HepG2 (cell line): ENCODE data around the gene C16orf78. TPM values are rescaled to one million over a fixed set of nuclear protein-coding genes. Genes with fewer than 3 reads are reported as not detected.

Experiments used
- ATAC-seq: fragments of 200-7000 bp; cut with Tn5 transposase; 3 replicates; pipeline ENCODE4 v1.9.1; 2020; ENCODE audit warnings: mild to moderate bottlenecking, moderate library complexity
- Bru-seq: library from RNA; stranded (reverse); fragments of 400-500 nt; gene quantifications from one replicate; lab custom pipeline; 2021; lab: Mats Ljungman, UMichigan
- BruChase-seq, 2 experiments: library from RNA; stranded (reverse); fragments of 400-500 nt; gene quantifications; one replicate each; lab custom pipeline; 2021; lab: Mats Ljungman, UMichigan
- BruUV-seq: library from RNA; stranded (reverse); fragments of 400-500 nt; replicated peaks from 2 replicates; lab custom pipeline; 2021; lab: Mats Ljungman, UMichigan
- CTCF ChIA-PET: fragments of 300-600 bp; formaldehyde crosslinking; extraction: SDS; loops from one replicate; lab custom pipeline; 2021; ENCODE audit warnings: low total read pairs, inconsistent platforms, low intra/inter-chr PET ratio; lab: Yijun Ruan, JAX
- POLR2A ChIA-PET: fragments of 350-600 bp; sonication (Branson Sonifier 250); formaldehyde crosslinking; loops from one replicate; lab custom pipeline; 2020; ENCODE audit warnings: antibody characterized with exemption, inconsistent platforms; lab: Yijun Ruan, JAX
- DNase-seq: peaks from one replicate; pipeline ENCODE4 v3.0.0-alpha.2; 2015; ENCODE audit warnings: low spot score
- FAIRE-seq: peaks from 3 replicates; lab custom pipeline; 2011; peaks lifted over from hg19 to GRCh38; lab: Jason Lieb, UNC
- H2AFZ ChIP-seq: one replicate; pipeline ENCODE4 v1.6.1; 2011; ENCODE audit warnings: low read length, inconsistent platforms
- H3K27ac ChIP-seq: fragments of 300-600 bp; 3 replicates; pipeline ENCODE4 v1.8.0; 2011; ENCODE audit warnings: mixed run types, mild to moderate bottlenecking, mixed read lengths, low read length, inconsistent platforms; ENCODE audit not compliant: insufficient read depth; ENCODE audit errors: extremely low read length
- H3K27me3 ChIP-seq, 2 experiments: fragments of 200-600 bp in 1 of 2; 2 replicates in 1 of 2; 3 replicates in 1 of 2; pipeline versions ENCODE4 v1.6.0 to v1.8.0; 2011; ENCODE audit warnings: low read length in 2 of 2, mild to moderate bottlenecking in 2 of 2, moderate library complexity in 2 of 2, inconsistent platforms in 1 of 2; ENCODE audit not compliant: insufficient read depth in 2 of 2, control insufficient read depth in 1 of 2
- H3K36me3 ChIP-seq, 2 experiments: fragments of 200-600 bp in 1 of 2; replicated peaks in 1 of 2; 2 replicates in 1 of 2; 3 replicates in 1 of 2; pipeline versions ENCODE4 v1.5.1 to v1.8.0; 2011; ENCODE audit warnings: low read length in 2 of 2, inconsistent platforms in 1 of 2; ENCODE audit not compliant: insufficient read depth in 2 of 2, control insufficient read depth in 1 of 2
- H3K4me1 ChIP-seq: 2 replicates; pipeline ENCODE4 v1.5.1; 2012; ENCODE audit warnings: low read length, inconsistent platforms; ENCODE audit not compliant: insufficient read depth
- H3K4me2 ChIP-seq: 2 replicates; pipeline ENCODE4 v1.6.0; 2011; ENCODE audit warnings: low read depth, low read length, inconsistent platforms
- H3K4me3 ChIP-seq, 3 experiments: fragments of 200-600 bp in 1 of 3; sonication (generic), shearing (Covaris generic) in 1 of 3; replicated peaks in 1 of 3; 2 replicates each; pipeline ENCODE4 v1.5.1; 2011 to 2016; ENCODE audit warnings: low read length in 3 of 3, inconsistent platforms in 2 of 3, low read depth in 2 of 3, mild to moderate bottlenecking in 2 of 3, control low read depth in 1 of 3, mixed read lengths in 1 of 3; ENCODE audit not compliant: insufficient read depth in 1 of 3
- H3K79me2 ChIP-seq: one replicate; pipeline ENCODE4 v1.6.1; 2011; ENCODE audit warnings: low read length, inconsistent platforms; ENCODE audit not compliant: insufficient read depth
- H3K9ac ChIP-seq: 2 replicates; pipeline ENCODE4 v1.6.0; 2011; ENCODE audit warnings: mild to moderate bottlenecking, low read depth, low read length, inconsistent platforms; ENCODE audit not compliant: insufficient read depth
- H3K9me3 ChIP-seq: 2 replicates; pipeline ENCODE4 v1.5.1; 2012; ENCODE audit warnings: mild to moderate bottlenecking, low read length
- H4K20me1 ChIP-seq: 2 replicates; pipeline ENCODE4 v1.6.0; 2011; ENCODE audit warnings: inconsistent platforms, mild to moderate bottlenecking, low read length, moderate library complexity; ENCODE audit not compliant: insufficient read depth
- KLF16 ChIP-seq, 2 experiments: sonication (generic) in 1 of 2; formaldehyde crosslinking in 1 of 2; IDR thresholded peaks; 2 replicates each; pipeline versions ENCODE4 v1.6.1 to v1.8.0; 2016 to 2023; ENCODE audit warnings: missing genetic modification reagents in 2 of 2, missing compliant biosample characterization in 1 of 2
- MAFK ChIP-seq, 2 experiments: IDR thresholded peaks in 1 of 2; conservative IDR thresholded peaks in 1 of 2; 2 replicates each; pipeline ENCODE4 v1.6.1; 2011; ENCODE audit warnings: improper control_type of control experiment in 2 of 2, low read length in 2 of 2
- TBL1XR1 ChIP-seq: fragments of 150-350 bp; IDR thresholded peaks from 2 replicates; pipeline ENCODE4 v1.6.1; 2014; ENCODE audit warnings: borderline replicate concordance, low read length; ENCODE audit not compliant: partially characterized antibody
- WIZ ChIP-seq: sonication (generic); formaldehyde crosslinking; IDR thresholded peaks from 2 replicates; pipeline ENCODE4 v1.5.1; 2020; ENCODE audit warnings: mild to moderate bottlenecking, missing genetic modification reagents
- ZNF207 ChIP-seq: fragments of 450-650 bp; IDR thresholded peaks from 2 replicates; pipeline ENCODE4 v1.6.1; 2016; ENCODE audit warnings: antibody characterized with exemption, borderline replicate concordance
- ZNF264 ChIP-seq: sonication (generic); formaldehyde crosslinking; IDR thresholded peaks from 2 replicates; pipeline ENCODE4 v1.4.0; 2020; ENCODE audit warnings: missing genetic modification reagents
- ZNF33B ChIP-seq: sonication (generic); formaldehyde crosslinking; IDR thresholded peaks from 2 replicates; pipeline ENCODE4 v1.5.1; 2020; ENCODE audit warnings: mild to moderate bottlenecking, missing genetic modification reagents
- WGBS: methylation state at CpG from one replicate; pipeline ENCODE4 v1.1.6; 2017; ENCODE audit warnings: low lambda C conversion rate; 5-methylcytosine and 5-hydroxymethylcytosine counted together
- in situ Hi-C: cut with HindIII; loops from 2 replicates; pipeline ENCODE4 v1.10.0; 2017; ENCODE audit warnings: low pct_unique_long_range_greater_than_20kb; ENCODE audit not compliant: extremely low pct_ligation_motif_present
- intact Hi-C: fragments of 100-400 bp; cut with micrococcal nuclease; formaldehyde crosslinking; loops from one replicate; pipeline ENCODE4 v1.10.0; 2022; ENCODE audit not compliant: unreplicated experiment
- long read RNA-seq, 2 experiments: library from RNA in 1 of 2; library from polyadenylated mRNA in 1 of 2; stranded (forward) in 1 of 2; unstranded in 1 of 2; transcript quantifications; one replicate each; pipeline ENCODE4 v2.0.0, GENCODE V29; 2019 to 2022
- polyA minus RNA-seq, 3 experiments: library from RNA; depleted of rRNA, polyadenylated mRNA; stranded (reverse); fragments of >200 nt; gene quantifications; 2 replicates each; pipeline ENCODE4 v1.2.3, GENCODE V29; 2011; ENCODE audit warnings: low replicate concordance in 1 of 3
- polyA plus RNA-seq, 8 experiments: library from polyadenylated mRNA; depleted of rRNA in 3 of 8; stranded (reverse) in 7 of 8; unstranded in 1 of 8; fragments of >200 nt; fragmentation: Illumina TruSeq in 4 of 8; extraction: Trizol in 4 of 8; gene quantifications; 2 replicates each; pipeline versions ENCODE4 v1.2.1 to v1.2.3, GENCODE V29; 2011 to 2016; ENCODE audit warnings: low read depth in 4 of 8, missing spikeins in 1 of 8, mixed read lengths in 1 of 8; ENCODE audit not compliant: insufficient read depth in 1 of 8
- total RNA-seq, 5 experiments: library from RNA; depleted of rRNA; stranded (reverse); fragments of >200 nt; fragmentation: Illumina TruSeq; extraction: Trizol; gene quantifications; 2 replicates each; pipeline ENCODE4 v1.2.3, GENCODE V29; 2016; ENCODE audit warnings: low read depth in 1 of 5
- TF ChIP-seq, protein P1 (sequence below): IDR thresholded peaks from 2 replicates; pipeline ENCODE4 v1.6.1; 2016; ENCODE audit warnings: missing biosample characterization, missing genetic modification reagents, low read depth
- TF ChIP-seq, protein P2 (sequence below): sonication (generic); formaldehyde crosslinking; IDR thresholded peaks from 2 replicates; pipeline ENCODE4 v1.5.0; 2020; ENCODE audit warnings: mild to moderate bottlenecking, missing genetic modification reagents, borderline replicate concordance
- TF ChIP-seq, protein P3 (sequence below): sonication (generic); formaldehyde crosslinking; IDR thresholded peaks from 2 replicates; pipeline ENCODE4 v1.8.0; 2022; ENCODE audit warnings: mild to moderate bottlenecking, missing genetic modification reagents; ENCODE audit not compliant: insufficient replicate concordance

C16orf78 gene, protein sequence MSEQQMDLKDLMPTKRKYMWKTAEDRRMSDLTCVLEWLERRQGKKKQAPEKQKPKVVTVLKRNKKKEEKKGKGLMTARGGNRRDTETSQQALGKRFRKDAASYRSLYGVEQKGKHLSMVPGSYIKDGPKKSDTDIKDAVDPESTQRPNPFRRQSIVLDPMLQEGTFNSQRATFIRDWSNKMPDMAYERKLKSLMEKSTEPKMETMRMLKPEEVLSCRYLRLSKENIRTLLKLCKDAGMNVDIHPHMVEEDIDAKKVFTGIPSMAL
- total RNA-seq (2016; rRNA removed; fragmentation: Illumina TruSeq; extraction: Trizol) (not detected in 2 replicates), polyA plus RNA-seq (2011; rRNA removed) (not detected in 2 replicates), polyA minus RNA-seq (2011; rRNA and poly(A)+ RNA removed; ENCODE audit: low replicate concordance) (not detected in 2 replicates), Bru-seq, nascent RNA (not detected), BruChase-seq, experiment 1, labeled RNA remaining after a 6-hour chase (not detected), BruChase-seq, experiment 2, labeled RNA remaining after a 2-hour chase (percentile 4 among the genes with signal in this experiment)
- not detected in 2 replicates for total RNA-seq (2016; cell fraction: cytosol; rRNA removed; fragmentation: Illumina TruSeq; extraction: Trizol; ENCODE audit: low read depth)
- not detected in 2 replicates for total RNA-seq (2016; cell fraction: insoluble cytoplasmic fraction; rRNA removed; fragmentation: Illumina TruSeq; extraction: Trizol)
- not detected in 2 replicates for total RNA-seq (2016; cell fraction: membrane; rRNA removed; fragmentation: Illumina TruSeq; extraction: Trizol)
- not detected in 2 replicates for total RNA-seq (2016; cell fraction: nucleus; rRNA removed; fragmentation: Illumina TruSeq; extraction: Trizol)
- polyA plus RNA-seq (2011; cell fraction: cytosol; rRNA removed) = not detected in 2 replicates
- polyA plus RNA-seq (2011; cell fraction: nucleus; rRNA removed) = not detected in 2 replicates
- not detected in 2 replicates for polyA plus RNA-seq (2012)
- not detected in 2 replicates for polyA plus RNA-seq (2016; cell fraction: cytosol; fragmentation: Illumina TruSeq; extraction: Trizol; ENCODE audit: low read depth)
- polyA plus RNA-seq (2016; cell fraction: insoluble cytoplasmic fraction; fragmentation: Illumina TruSeq; extraction: Trizol; ENCODE audit: low read depth) = not detected in 2 replicates
- polyA plus RNA-seq (2016; cell fraction: membrane; fragmentation: Illumina TruSeq; extraction: Trizol; ENCODE audit: low read depth) = not detected in 2 replicates
- not detected in 2 replicates for polyA plus RNA-seq (2016; cell fraction: nucleus; fragmentation: Illumina TruSeq; extraction: Trizol; ENCODE audit: insufficient read depth, low read depth)
- polyA minus RNA-seq (2011; cell fraction: cytosol; rRNA and poly(A)+ RNA removed) = not detected in 2 replicates
- polyA minus RNA-seq (2011; cell fraction: nucleus; rRNA and poly(A)+ RNA removed) = not detected in 2 replicates
- long read RNA-seq, experiment 1 = 0 reads
- long read RNA-seq, experiment 2 = 0 reads

DNA sequence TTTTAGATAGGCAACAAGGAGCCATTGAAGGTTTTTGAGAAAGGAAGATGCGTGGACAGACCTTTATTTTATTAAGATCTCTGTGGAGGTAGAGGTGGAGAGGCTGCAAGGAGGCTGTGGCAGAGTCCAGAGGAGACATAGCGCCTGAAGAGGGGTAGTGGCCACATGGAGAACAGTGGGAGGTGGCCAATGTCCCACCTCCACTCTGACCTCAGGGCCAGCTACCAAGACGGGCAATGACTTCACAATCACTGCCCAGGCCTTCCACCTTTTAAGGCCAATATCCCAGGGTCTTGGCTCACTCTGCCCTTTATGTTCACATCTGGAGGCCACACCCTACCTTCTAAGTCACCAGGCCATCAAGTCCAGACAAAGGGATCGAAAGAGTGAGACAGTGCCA is at the start of gene C16orf78:
Gene C16orf78 (plus strand): TSS at position 301 of the 400 bp plus-strand sequence. CDS start 136 bp downstream, outside the sequence.
- Histone ChIP-seq H3K9ac (no peak within 1 kb of the TSS), H3K4me3 (no peak within 1 kb of the TSS), H3K4me2 (no peak within 1 kb of the TSS), H3K27me3 (peaks cover 5 to 18% of the 10 kb centered on the region in 2 experiments; a peak in 3 of 5 replicates), H3K27ac (no peak within 1 kb of the TSS), H4K20me1 (no peaks in the 10 kb centered on the region), H3K79me2 (no peaks in the 10 kb centered on the region), H3K4me1 (no peaks in the 10 kb centered on the region), H2AFZ (no peak within 1 kb of the TSS), H3K9me3 (no peaks in the 10 kb centered on the region), H3K36me3 (no peaks in the 10 kb centered on the region)
- DNase-seq (no peak), FAIRE-seq (no peak), ATAC-seq (no peak)
- intact Hi-C loops = no loop called here
- in situ Hi-C loops = no loop called here
- ChIA-PET CTCF (no interaction called here), POLR2A (no interaction called here)
- WGBS = 6% methylated on average over 4 of the region's 4 CpGs
- BruUV-seq = no TSS peak
- TF ChIP-seq ZNF33B (CRISPR knock-in tag) (no peak), ZNF264 (CRISPR knock-in tag) (no peak), TBL1XR1 (no peak), KLF16 (CRISPR knock-in tag; IDR thresholded peaks at IDR 0.05) (no peak), ZNF207 (no peak), WIZ (no peak), MAFK (conservative IDR thresholded peaks at IDR 0.05 in 1 of 2, IDR thresholded peaks at IDR 0.05 in 1 of 2; ENCODE audit: low read length in 2 of 2) (no peak)
- TF ChIP-seq, protein P1, sequence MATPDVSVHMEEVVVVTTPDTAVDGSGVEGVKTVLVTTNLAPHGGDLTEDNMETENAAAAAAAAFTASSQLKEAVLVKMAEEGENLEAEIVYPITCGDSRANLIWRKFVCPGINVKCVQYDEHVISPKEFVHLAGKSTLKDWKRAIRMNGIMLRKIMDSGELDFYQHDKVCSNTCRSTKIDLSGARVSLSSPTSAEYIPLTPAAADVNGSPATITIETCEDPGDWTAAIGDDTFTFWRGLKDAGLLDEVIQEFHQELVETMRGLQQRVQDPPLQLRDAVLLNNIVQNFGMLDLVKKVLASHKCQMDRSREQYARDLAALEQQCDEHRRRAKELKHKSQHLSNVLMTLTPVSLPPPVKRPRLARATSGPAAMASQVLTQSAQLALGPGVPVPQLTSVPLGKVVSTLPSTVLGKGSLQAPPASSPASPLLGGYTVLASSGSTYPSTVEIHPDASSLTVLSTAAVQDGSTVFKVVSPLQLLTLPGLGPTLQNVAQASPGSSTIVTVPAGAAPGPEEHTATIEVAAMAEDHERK (CRISPR knock-in tag) = no peak
- TF ChIP-seq, protein P2, sequence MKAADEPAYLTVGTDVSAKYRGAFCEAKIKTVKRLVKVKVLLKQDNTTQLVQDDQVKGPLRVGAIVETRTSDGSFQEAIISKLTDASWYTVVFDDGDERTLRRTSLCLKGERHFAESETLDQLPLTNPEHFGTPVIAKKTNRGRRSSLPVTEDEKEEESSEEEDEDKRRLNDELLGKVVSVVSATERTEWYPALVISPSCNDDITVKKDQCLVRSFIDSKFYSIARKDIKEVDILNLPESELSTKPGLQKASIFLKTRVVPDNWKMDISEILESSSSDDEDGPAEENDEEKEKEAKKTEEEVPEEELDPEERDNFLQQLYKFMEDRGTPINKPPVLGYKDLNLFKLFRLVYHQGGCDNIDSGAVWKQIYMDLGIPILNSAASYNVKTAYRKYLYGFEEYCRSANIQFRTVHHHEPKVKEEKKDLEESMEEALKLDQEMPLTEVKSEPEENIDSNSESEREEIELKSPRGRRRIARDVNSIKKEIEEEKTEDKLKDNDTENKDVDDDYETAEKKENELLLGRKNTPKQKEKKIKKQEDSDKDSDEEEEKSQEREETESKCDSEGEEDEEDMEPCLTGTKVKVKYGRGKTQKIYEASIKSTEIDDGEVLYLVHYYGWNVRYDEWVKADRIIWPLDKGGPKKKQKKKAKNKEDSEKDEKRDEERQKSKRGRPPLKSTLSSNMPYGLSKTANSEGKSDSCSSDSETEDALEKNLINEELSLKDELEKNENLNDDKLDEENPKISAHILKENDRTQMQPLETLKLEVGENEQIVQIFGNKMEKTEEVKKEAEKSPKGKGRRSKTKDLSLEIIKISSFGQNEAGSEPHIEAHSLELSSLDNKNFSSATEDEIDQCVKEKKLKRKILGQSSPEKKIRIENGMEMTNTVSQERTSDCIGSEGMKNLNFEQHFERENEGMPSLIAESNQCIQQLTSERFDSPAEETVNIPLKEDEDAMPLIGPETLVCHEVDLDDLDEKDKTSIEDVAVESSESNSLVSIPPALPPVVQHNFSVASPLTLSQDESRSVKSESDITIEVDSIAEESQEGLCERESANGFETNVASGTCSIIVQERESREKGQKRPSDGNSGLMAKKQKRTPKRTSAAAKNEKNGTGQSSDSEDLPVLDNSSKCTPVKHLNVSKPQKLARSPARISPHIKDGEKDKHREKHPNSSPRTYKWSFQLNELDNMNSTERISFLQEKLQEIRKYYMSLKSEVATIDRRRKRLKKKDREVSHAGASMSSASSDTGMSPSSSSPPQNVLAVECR = no peak
- TF ChIP-seq, protein P3, sequence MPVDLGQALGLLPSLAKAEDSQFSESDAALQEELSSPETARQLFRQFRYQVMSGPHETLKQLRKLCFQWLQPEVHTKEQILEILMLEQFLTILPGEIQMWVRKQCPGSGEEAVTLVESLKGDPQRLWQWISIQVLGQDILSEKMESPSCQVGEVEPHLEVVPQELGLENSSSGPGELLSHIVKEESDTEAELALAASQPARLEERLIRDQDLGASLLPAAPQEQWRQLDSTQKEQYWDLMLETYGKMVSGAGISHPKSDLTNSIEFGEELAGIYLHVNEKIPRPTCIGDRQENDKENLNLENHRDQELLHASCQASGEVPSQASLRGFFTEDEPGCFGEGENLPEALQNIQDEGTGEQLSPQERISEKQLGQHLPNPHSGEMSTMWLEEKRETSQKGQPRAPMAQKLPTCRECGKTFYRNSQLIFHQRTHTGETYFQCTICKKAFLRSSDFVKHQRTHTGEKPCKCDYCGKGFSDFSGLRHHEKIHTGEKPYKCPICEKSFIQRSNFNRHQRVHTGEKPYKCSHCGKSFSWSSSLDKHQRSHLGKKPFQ (CRISPR knock-in tag) = no peak
